Left renal cortex interstitium (tissue), 4 donors: ENCODE results near the gene CD300C. TPM values are rescaled to one million over a fixed set of nuclear protein-coding genes. Genes with fewer than 3 reads are reported as not detected.
"Not testable (repeated sequence)": the region's sequence is repeated elsewhere in the genome, so short reads cannot be mapped to it uniquely, and the experiment has no call there.

ENCODE experiments used
- DNase-seq, 4 donors: peaks; one replicate each; pipeline ENCODE4 v3.0.0-alpha.2; 2013; ENCODE audit warnings: low read depth in 4 of 4, low spot score in 2 of 4, missing footprints in 1 of 4
- polyA plus RNA-seq, 4 donors: library from polyadenylated mRNA; unstranded; fragments of 120-200 nt; gene quantifications; one replicate each; pipeline ENCODE4 v1.2.1, GENCODE V29; 2013; ENCODE audit not compliant: insufficient read length in 4 of 4

The CD300C gene
- polyA plus RNA-seq: under 1 TPM; 0.30 to 0.39 (median 0.31) TPM

DNA sequence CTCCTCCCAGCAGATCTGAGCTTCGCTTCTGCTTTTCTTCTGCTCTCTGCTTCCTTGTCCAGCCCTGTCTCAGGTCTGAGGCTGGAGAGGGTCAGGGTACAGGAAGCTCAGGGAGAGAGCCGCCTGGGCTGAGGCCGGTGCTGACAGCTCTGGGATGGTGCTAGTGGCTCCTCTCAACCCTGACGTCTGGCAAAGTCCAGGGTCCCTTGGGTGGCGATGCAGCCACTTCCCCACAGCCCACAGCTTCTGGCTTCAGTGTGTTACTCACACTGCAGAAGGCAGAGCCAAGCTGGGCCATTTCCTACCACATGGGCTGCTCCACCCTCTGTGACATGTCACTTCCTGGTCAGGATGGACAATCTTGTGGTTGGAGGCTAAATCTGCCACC lies at the start of gene CD300C:
Gene CD300C, minus strand, starts transcription at position 273 of the 388 bp plus-strand sequence. CDS start 333 bp downstream, outside the sequence.
- DNase-seq: no peak

DNA sequence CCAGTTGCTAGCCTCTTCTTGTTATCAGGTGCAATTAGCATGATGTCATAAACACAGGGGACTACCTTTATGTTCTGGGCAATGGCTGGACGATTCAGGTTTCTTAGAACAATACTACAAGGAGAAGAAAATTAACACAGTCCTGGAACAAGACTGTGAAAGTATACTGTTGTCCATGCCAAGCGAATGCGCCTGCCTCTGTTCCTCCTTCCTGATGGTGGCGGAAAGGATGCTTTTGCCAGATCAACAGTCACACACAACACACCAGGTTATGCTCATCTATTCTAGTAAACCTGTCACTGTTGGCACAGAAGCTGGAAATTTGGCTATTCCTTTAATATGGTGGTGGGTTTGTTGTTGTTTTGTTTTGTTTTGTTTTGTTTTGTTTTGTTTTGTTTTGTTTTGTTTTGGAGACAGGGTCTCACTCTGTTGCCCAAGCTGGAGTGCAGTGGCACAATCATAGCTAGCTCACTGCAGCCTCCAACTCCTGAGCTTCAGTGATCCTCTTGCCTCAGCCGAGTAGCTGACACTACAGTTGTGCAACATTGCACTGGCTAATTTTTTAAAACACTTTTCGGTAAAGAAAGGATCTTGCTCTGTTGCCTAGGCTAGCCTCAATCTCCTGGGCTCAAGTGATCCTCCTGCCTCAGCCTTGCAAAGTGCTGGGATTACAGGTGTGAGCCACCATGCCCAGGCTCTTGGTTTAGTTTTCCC lies 49.3 kb upstream of the CD300C start:
- no peak for DNase-seq

DNA sequence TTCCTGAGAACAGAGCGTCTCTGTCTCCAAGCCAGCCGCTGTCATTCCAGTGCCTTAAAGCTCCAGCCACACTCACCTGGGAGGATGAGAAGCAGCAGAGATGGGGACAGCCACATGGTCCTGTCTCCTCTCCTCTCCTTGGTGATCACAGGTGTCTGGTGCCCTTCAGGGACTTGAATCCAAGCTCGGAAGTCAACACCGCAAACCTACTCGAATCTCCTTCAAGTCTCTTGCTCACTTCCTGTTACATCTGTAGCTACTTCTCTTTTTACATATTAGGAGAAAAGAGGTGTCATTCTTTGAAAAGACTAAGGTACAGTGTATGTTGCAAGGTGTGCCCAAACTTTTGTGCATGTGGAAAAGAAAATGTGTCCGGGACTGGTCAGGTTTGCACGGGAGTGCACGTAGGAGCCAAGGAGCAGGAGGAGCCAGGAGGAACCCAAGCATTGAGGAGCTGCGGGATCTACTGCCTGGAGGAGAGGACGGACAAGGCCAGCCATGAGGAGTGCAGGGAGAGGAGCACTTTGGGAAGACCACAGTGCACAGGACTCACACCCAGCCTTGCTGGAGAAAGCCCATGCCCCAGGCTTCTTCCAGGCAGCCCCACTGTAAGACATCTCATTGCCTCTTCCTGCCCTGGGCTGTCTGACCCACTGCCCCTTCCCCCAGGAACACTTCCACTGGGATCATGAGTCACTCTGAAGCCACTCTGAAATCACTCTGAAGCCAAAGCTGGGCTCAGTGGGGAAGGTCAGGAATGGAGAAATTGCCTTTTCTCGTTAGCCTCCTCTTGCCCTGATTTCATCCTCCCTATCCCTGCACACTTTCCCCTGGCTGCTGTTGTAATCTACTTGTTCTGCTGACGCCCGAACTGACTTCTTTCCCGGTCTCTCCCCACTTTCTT lies 46.4 kb upstream of the CD300C start, which contains the start of gene CD300LD:
Gene CD300LD, minus strand, starts transcription at position 197 of the 904 bp plus-strand sequence. Its CDS starts 81 bp downstream, at position 116.
- no peak for DNase-seq

DNA sequence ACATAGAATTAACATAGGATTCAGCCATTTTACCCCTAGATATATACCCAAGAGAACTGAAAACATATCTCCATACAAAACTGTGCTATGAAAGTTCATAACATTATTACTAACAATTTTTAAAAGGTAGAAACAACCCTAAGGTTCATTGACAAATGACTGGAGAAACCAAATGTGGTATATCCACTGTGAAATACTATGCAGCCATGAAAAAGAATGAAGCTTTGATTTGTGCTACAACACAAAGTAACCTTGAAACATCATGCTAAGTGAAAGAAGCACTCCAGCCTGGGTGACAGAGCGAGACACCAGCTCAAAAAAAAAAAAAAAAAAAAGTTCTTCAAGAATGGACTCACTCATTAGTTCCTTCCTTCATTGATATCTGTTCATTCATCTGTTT lies 45.6 kb upstream of the CD300C start:
- no peak for DNase-seq

DNA sequence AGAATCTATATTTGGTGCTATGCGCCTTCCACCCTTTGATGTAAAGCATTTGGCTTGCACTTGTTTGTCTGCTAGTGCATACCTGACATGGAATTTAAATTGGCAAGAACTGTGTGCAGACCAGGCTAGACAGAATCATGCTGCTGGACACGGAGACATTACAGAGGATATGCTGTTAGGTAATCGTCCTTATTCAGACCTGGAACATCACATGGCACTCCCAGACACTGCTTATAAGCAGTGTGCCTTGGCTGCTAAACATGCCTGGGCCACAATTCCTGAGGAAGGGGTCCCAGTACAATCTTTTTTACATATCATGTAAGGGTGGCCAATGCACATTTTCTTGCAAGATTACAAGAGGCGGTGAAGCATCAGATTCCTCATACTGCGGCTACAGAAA lies 39.8 kb upstream of the CD300C start:
- DNase-seq: no peak

DNA sequence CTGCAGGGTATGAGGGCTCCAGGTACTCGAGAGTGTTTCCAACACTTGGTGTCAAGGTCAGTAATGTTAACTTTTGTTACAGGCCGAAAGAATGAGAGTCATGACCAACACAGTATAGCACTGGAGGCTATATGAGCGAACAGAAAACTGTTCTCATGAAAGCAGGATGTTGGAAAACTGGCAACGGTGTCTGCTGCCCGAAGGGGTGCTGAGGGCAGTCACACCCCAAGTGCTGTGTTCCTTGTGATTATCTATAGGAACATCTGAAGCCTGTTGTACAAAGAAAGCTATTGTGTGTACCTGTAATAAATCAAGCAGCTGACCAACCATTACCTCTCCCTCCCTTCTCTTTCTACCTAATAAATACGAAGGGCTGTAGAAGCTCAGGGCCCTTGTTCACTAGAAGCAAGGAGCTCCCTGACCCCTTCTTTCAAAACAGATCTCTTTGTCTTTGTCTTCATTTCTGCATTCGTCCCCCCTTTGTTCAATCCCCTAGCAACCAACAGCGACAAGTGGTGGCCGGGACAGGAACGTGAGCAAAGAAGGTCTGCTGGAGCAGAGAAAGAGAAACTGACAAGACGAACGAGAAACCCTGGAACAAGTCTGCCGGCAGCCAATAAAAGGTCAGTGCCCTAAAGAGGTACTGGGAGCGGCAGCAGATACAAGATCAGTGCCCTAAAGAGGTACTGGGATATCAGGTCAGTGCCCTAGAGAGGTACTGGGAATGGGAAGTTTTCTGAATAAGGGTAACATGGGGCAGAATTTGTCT lies 38.6 kb upstream of the CD300C start:
- DNase-seq: no peak

DNA sequence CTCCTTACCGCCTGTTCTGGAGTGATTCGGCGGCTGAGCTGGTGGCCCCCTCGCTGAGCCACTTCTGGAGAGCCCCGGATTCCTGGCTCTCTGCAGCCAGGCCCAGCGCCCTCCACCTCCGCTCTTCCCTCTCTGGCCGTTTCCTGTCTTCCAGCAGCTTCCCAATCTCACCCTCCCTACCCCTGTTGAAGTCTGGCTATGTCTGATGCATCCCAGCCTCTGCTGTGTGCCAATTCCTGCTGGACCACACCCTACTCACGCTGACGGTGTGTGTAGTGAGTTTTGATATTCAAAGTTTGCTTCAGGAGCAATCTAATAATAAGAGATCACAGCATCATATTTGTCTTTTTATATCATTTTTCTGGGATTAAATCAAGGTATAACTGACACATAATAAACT lies 36.7 kb upstream of the CD300C start:
- DNase-seq: no peak

DNA sequence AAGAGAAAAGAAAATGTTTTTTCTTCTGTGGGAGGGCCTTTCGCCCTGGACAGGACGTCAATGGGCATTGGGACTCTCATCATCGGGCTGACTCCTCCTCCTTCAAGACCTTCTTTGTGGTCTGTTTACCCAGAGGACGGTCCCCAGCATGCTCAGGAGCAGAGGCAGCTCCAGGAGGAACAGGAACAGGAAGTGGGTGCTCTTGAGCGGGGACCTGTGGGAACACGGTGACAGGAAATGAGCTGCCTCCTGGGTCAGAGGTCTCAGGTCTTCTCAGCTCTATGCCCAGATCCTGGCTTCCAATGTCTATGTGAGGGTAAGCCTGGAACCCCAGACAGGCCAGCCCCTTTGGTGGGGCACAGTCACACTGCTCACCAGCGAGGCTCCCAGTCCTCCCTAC lies 34.0 kb upstream of the CD300C start:
- no peak for DNase-seq

DNA sequence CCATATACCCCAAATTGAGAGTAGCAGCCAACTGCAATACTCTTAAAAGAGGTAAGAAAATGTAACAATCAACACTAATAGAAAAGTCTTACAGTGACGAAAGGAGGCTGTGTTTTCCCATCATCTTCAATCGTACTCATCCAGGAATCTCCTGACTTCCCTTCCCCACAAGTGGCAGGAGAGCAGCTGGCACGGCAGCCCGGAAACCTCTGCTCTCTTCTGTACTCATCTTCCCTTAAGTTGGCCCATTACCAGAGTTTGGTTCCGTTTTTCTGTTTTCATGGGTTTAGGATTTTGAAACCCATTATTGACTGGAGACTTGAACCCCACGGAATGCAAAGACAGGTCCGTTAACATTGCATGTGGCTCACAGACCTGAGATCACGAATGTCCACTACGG lies 33.1 kb upstream of the CD300C start:
- DNase-seq: no peak

DNA sequence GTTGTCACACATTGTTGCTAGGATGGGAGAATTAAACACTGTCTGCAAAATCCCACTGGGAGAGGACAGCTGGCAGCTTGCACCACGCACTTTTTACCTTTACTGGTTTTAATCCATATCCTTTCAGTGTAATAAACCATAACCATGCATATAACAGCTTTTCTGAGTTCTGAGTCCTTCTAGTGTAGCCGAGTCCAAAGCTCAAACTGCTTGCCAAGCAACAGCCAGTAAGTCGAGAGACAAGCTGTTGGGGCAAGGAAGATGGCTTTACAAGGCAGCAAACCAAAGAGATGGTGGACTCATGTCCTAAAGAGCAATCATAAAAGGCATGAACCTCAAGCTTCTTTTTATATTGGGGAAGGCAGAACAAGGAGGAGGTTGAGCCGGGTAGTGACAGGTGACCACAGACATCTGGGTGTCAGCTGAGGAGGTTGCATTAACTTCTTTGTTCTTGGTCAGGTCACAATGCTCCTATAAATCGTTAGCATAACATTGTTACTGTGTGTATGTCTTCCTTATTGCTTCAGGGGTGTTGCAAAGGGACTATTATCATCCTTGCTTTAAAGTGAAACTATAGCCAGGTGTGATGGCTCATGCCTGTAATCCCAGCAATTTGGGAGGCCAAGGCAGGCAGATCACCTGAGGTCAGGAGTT lies 28.7 kb upstream of the CD300C start:
- DNase-seq: no peak

DNA sequence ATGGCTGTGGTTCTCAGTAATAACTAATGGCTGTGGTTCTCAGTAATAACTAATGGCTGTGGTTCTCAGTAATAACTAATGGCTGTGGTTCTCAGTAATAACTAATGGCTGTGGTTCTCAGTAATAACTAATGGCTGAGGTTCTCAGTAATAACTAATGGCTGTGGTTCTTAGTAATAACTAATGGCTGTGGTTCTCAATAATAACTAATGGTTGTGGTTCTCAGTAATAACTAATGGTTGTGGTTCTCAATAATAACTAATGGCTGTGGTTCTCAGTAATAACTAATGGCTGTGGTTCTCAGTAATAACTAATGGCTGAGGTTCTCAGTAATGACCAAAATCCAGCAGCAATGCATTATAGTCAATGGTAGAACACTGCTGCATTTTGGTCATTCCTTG lies 27.7 kb upstream of the CD300C start:
- DNase-seq: not testable (repeated sequence)

DNA sequence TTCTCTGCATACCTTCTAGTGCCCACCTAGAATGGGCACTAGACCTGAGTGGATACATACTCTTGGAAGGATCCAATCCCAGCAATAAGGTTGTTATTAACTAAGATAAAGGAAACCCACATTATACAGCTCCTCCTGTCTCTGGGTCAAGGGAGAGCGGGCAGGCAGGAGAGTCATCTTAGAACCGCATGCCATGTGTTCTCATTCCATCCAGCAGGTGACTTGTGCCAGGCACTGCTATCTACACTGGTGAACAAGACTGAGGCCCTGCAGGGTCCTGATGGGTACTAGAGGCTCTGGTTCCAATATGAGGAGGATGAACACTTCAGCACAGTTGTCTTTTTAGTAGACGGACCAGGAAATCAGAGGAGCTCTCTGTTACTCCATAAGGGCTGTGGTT lies 27.3 kb upstream of the CD300C start:
- DNase-seq: no peak

DNA sequence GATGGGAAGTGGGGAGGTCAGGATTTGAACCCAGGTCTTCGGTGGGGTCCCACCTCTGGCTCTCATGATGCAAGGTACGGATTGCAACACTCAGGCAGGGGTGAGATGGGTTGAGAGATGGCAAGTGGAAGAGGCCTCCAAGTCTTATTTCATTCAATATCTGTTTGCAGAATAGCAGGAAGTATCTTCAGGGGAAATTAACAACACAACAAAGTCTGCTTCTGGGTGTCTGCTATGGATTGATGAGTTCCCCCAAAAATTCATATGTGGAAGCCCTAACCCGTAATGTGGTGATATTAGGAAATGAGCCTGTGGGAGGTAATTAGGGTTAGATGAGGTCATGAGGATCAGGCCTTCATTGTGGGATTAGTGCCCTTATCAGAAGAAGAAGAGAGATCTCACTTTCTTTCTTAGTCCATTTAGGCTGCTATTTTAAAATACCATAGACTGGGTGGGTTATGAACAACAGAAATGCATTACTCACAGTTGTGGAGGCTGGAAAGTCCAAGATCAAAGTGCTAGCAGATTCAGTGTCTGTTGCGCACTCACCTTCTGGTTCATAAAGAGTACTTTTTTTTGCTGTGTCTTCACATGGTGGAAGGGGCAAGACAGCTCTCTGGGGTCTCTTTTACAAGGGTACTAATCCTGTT lies 25.8 kb upstream of the CD300C start:
- no peak for DNase-seq

DNA sequence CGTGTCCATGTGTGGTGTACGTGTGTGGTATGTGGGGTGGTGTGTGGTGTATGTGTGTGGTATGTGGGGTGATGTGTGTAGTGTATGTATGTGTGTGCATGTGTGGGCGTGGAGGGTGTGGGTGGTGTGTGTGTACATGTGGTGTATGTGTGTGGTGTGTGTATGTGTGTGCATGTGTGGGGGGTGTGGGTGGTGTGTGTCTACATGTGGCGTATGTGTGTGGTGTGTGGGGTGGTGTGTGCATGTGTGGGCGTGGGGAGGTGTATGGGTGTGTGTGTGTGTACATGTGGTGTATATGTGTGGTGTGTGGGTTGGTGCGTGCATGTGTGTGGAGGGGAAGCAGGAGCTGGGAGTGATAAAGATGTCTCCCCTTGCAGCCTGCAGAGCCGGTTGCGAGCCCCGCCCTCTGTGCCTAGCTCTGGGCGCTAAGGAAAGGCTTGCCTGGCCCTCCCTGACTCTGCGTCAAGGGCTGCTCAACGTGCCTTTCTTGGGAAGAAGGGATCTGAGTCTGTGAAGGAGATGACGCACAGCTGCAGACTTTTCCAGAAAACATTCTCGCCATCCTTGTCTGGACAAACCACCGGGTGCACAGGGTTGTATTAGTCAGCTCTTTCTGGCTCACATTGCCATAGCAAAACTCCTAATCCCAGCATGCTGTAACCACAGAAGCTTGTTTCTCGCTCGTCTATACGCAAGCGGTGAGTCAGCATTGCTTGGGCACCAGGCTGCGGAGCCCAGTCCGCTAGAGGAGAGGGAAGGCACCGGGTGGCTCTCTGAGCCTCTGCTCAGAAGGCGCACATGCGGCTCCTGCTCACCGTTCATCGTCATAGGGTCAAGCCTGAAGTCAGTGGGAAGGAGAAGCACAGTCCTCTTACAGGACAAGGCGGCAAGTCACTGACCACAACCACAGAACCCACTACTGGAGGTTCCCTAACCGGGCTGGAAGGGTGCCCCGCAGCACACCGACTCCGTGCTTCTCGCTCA lies 23.4 kb upstream of the CD300C start:
- no peak for DNase-seq

DNA sequence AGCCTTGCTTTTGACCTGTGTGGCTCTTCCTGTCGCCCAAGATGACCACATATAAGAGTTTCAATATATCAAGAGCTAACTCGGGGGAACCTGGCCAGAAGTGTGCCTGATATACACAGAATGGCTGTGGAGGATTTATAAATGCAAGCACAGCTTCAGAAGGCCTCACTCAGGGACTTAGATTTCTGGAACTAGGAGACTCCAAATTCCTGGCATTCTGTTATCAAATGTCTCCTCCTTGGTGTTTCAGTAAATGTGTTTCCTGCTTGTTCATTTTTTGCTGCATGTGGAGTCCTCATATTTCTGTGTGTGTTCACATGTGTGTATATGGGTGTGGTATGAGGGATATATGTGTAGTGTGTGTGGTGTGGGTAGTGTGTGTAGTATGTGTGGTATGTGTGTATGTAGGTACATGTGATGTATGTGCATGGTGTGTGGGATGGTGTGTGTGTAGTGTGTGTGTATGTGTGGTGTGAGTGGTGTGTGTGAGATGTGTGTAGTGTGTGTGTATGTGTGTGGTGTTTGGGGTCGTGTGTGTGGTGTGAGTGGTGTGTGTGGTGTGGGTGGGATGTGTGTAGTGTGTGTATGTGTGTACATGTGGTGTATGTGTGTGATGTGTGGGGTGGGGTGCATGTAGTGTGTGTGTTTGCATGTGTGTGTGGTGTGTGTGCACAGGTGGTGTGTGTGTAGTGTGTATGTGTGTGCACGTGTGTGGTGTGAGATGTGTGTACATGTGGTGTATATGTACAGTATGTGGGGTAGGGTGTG lies 22.4 kb upstream of the CD300C start:
- no peak for DNase-seq

DNA sequence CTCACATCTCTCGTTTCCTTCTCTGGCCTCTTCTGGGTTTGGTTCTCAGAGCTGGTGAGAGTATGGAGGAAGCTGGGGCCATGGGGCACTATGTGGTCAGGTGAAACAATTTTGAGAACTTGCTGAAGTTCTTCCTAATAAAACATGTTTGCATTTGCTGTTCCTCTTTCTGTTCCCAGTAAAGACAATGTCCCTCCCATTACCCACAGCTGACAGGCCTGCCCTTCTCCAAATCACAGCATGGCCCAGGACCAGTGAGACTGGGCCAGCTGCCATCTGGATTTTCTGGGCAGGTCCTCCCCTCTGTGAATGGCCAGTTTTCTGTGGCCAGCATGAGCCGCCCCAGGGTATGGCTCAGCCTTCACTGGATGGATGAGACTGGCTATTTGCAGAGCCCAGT lies 21.5 kb upstream of the CD300C start, which contains the start of gene CD300H:
Gene CD300H, minus strand, starts transcription at position 113 of the 400 bp plus-strand sequence.
- no peak for DNase-seq

DNA sequence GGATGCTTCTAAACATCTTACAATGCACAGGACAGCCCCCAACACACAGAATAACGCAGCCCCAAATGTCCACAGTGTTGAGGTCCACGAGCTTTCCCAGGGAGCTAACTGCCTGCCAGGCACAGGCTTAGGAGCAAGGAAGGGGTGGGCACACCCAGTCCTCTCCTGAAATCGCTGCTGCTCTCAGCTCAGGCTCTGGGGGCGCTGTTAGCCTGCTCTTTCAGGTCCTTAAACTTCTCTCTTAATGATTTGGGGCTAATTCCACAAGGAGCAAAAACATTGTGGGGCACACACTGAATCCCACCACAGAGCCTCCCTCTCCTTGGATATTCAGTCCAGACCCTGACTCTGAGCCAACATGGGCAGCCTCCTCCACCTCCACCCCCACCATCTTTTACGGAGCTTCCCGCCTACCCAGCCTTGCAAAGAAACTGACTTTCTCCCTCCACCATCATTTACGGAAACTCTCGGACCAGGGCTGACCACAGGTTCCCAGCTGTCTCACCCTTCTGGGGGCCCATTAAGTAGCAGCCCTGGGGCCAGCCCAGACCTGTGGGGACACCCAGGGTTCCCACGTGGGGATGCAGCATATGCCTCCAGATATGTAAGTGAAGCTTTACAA lies 20.3 kb upstream of the CD300C start:
- no peak for DNase-seq
